ENCODE results near the gene SETD1A.

DNA sequence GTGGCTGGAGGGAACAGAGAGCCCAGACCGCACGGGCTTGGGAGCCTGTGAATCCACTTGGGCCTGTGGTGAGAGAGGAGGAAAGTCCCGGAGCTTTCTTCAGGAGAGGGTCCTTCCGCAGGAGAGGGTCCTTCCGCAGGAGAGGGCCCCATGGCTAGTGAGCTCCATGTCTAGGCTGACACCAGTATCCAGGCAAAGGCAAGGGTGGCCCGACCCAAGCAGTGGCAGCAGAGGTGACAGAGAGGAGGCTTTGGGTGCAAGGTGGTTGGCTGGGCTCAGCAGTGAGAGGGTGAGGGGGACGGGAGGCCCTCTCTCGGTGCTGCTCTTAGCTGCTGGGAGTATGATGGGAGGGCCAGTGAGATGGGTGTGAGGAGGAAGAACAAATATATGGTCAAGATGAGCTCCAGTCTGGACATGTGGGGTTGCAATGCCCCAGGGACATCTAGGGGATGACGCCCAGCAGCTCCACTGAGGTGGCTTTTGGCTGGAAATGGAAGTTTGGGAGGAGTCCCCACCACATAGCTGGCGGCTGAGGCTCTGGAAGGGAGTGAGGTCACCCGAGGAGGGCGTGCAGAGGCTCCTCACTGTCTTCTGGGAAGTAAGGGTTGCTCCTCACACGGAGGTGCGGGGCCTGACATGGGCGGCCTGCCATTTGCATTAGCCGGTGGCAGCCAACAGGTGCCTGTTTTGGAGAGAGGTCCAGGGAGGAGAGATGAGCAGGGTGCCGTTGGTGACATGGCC is 25.2 kb downstream of the SETD1A start:
- TF ChIP-seq, protein P1, sequence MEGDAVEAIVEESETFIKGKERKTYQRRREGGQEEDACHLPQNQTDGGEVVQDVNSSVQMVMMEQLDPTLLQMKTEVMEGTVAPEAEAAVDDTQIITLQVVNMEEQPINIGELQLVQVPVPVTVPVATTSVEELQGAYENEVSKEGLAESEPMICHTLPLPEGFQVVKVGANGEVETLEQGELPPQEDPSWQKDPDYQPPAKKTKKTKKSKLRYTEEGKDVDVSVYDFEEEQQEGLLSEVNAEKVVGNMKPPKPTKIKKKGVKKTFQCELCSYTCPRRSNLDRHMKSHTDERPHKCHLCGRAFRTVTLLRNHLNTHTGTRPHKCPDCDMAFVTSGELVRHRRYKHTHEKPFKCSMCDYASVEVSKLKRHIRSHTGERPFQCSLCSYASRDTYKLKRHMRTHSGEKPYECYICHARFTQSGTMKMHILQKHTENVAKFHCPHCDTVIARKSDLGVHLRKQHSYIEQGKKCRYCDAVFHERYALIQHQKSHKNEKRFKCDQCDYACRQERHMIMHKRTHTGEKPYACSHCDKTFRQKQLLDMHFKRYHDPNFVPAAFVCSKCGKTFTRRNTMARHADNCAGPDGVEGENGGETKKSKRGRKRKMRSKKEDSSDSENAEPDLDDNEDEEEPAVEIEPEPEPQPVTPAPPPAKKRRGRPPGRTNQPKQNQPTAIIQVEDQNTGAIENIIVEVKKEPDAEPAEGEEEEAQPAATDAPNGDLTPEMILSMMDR (conservative IDR thresholded peaks at IDR 0.05 in 1 of 2, IDR thresholded peaks at IDR 0.05 in 1 of 2; ENCODE audit: low read depth in 1 of 2, low read length in 2 of 2) = no peak
- TF ChIP-seq EZH2 (IDR thresholded peaks at IDR 0.05; ENCODE audit: low read length, missing control alignments) = no peak
